Gastrocnemius medialis (tissue), 4 donors: ENCODE results near the gene NTM.

Source experiments
- POLR2A ChIP-seq, 2 donors: fragments of 450-650 bp; IDR thresholded peaks; one replicate each; pipeline ENCODE4 v1.6.1; 2017; ENCODE audit warnings: antibody characterized with exemption in 2 of 2, mild to moderate bottlenecking in 2 of 2, moderate library complexity in 2 of 2
- TF ChIP-seq, protein P1 (sequence below), 5 experiments: fragments of 450-650 bp in 3 of 5; fragments of 200-600 bp in 2 of 5; sonication (generic) in 2 of 5; IDR thresholded peaks in 4 of 5; conservative IDR thresholded peaks in 1 of 5; 1 replicate in 4 of 5; 2 replicates in 1 of 5; pipeline ENCODE4 v1.5.1; 2016 to 2019; ENCODE audit warnings: antibody characterized with exemption in 5 of 5, mild to moderate bottlenecking in 3 of 5, moderate library complexity in 3 of 5

- TF ChIP-seq, protein P1, sequence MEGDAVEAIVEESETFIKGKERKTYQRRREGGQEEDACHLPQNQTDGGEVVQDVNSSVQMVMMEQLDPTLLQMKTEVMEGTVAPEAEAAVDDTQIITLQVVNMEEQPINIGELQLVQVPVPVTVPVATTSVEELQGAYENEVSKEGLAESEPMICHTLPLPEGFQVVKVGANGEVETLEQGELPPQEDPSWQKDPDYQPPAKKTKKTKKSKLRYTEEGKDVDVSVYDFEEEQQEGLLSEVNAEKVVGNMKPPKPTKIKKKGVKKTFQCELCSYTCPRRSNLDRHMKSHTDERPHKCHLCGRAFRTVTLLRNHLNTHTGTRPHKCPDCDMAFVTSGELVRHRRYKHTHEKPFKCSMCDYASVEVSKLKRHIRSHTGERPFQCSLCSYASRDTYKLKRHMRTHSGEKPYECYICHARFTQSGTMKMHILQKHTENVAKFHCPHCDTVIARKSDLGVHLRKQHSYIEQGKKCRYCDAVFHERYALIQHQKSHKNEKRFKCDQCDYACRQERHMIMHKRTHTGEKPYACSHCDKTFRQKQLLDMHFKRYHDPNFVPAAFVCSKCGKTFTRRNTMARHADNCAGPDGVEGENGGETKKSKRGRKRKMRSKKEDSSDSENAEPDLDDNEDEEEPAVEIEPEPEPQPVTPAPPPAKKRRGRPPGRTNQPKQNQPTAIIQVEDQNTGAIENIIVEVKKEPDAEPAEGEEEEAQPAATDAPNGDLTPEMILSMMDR (IDR thresholded peaks at IDR 0.05 in 4 of 5, conservative IDR thresholded peaks at IDR 0.05 in 1 of 5) = no peak
- no peak for TF ChIP-seq POLR2A (IDR thresholded peaks at IDR 0.05)
These were observed 731.5 kb downstream of the NTM start for GRCh38 chr11:132101881-132102280.
